Hair follicle dermal papilla cell (primary cell): ENCODE results near the gene ZNF786. TPM values are rescaled to one million over a fixed set of nuclear protein-coding genes. Genes with fewer than 3 reads are reported as not detected.

Experiments
- small RNA-seq: library from RNA; depleted of rRNA; stranded (forward); fragments of <200 nt; gene quantifications from one replicate; pipeline ENCODE3, GENCODE V24; 2012
- total RNA-seq: library from RNA; depleted of rRNA; stranded (reverse); fragments of >200 nt; gene quantifications from 2 replicates; pipeline ENCODE4 v1.2.3, GENCODE V29; 2012

Gene ZNF786
- total RNA-seq: 4.1 and 4.6 TPM in 2 replicates

GRCh38 chr7:149090397-149091195, at the start of gene ZNF786:
TSS of gene ZNF786 (minus strand) at chr7:149090718. CDS start at chr7:149090640, 78 bp downstream.

GRCh38 chr7:149125863-149126661, 35.5 kb upstream of the ZNF786 start, which contains the start of gene ZNF425:
TSS of gene ZNF425 (minus strand) at chr7:149126324. CDS start at chr7:149126213, 111 bp downstream.

GRCh38 chr7:149028346-149029109, 62.0 kb downstream of the ZNF786 start, which contains the start of gene PDIA4:
TSS of gene PDIA4 (minus strand) at chr7:149028505. CDS start at chr7:149028408, 97 bp downstream.

Small RNA genes within 50 kb of the gene (small RNA-seq; reads per million reads assigned to genes)
- not detected for gene COX6B1P1
- not detected for gene RN7SL521P
- gene RNU6-650P: not detected

Other genes with a start within 250 kb of the ZNF786 start
- gene EZH2, start 206.4 kb downstream of the ZNF786 start, total RNA-seq: 5.7 and 6.0 TPM in 2 replicates
- 304 and 328 TPM in 2 replicates for gene PDIA4, start 62.2 kb downstream of the ZNF786 start, total RNA-seq
- gene ZNF425, start 35.6 kb upstream of the ZNF786 start, total RNA-seq: 2.6 and 3.4 TPM in 2 replicates
- 27.8 and 30.8 TPM in 2 replicates for gene ZNF398, start 56.7 kb upstream of the ZNF786 start, total RNA-seq
- gene ZNF282, start 104.8 kb upstream of the ZNF786 start, total RNA-seq: 42.9 and 48.2 TPM in 2 replicates
- 6.8 and 8.7 TPM in 2 replicates for gene ZNF212, start 148.9 kb upstream of the ZNF786 start, total RNA-seq
- gene ZNF783, start 171.5 kb upstream of the ZNF786 start, total RNA-seq: 17.0 and 20.0 TPM in 2 replicates